ENCODE measurements around the gene CD6.

The CD6 gene

GRCh38 chr11:61026121-61027031 lies 54.9 kb downstream of the CD6 start:
- no peak for DNase-seq (ENCODE audit: low read depth in 2 of 2)

- DNase-seq (ENCODE audit: low read depth in 2 of 2): no peak
Measured at GRCh38 chr11:61027141-61027840, 55.8 kb downstream of the CD6 start.

- DNase-seq (ENCODE audit: low read depth in 2 of 2): peak in 1 of 2 donors; percentile 52
Measured at GRCh38 chr11:61028135-61028729, 56.8 kb downstream of the CD6 start.

GRCh38 chr11:61032824-61033223 lies 61.3 kb downstream of the CD6 start:
- DNase-seq (ENCODE audit: low read depth in 2 of 2): no peak

- DNase-seq (ENCODE audit: low read depth in 2 of 2): no peak
Measured at GRCh38 chr11:61033417-61033816, 61.9 kb downstream of the CD6 start.

GRCh38 chr11:61034111-61034510 lies 62.6 kb downstream of the CD6 start:
- DNase-seq (ENCODE audit: low read depth in 2 of 2): no peak

GRCh38 chr11:61034704-61035525 lies 63.4 kb downstream of the CD6 start:
- no peak for DNase-seq (ENCODE audit: low read depth in 2 of 2)

- no peak for DNase-seq (ENCODE audit: low read depth in 2 of 2)
Measured at GRCh38 chr11:61035526-61035835, 64.0 kb downstream of the CD6 start.

- DNase-seq (ENCODE audit: low read depth in 2 of 2): no peak
Measured at GRCh38 chr11:61037441-61038093, 66.1 kb downstream of the CD6 start.

- no peak for DNase-seq (ENCODE audit: low read depth in 2 of 2)
Measured at GRCh38 chr11:61039916-61040315, 68.4 kb downstream of the CD6 start.

GRCh38 chr11:61041755-61042518 lies 70.5 kb downstream of the CD6 start:
- DNase-seq (ENCODE audit: low read depth in 2 of 2): peak in 1 of 2 donors; percentile 50

- DNase-seq (ENCODE audit: low read depth in 2 of 2): no peak
Measured at GRCh38 chr11:61042537-61042936, 71.1 kb downstream of the CD6 start.

- no peak for DNase-seq (ENCODE audit: low read depth in 2 of 2)
Measured at GRCh38 chr11:61042961-61043540, 71.6 kb downstream of the CD6 start.

- no peak for DNase-seq (ENCODE audit: low read depth in 2 of 2)
Measured at GRCh38 chr11:61045271-61045670, 73.8 kb downstream of the CD6 start.

GRCh38 chr11:61046833-61047232 lies 75.4 kb downstream of the CD6 start:
- DNase-seq (ENCODE audit: low read depth in 2 of 2): no peak

GRCh38 chr11:61048368-61049062 lies 77.0 kb downstream of the CD6 start:
- DNase-seq (ENCODE audit: low read depth in 2 of 2): no peak

- DNase-seq (ENCODE audit: low read depth in 2 of 2): no peak
Measured at GRCh38 chr11:61049063-61049377, 77.5 kb downstream of the CD6 start.

- DNase-seq (ENCODE audit: low read depth in 2 of 2): no peak
Measured at GRCh38 chr11:61049859-61050258, 78.4 kb downstream of the CD6 start.

GRCh38 chr11:61052182-61052972 lies 80.9 kb downstream of the CD6 start:
- no peak for DNase-seq (ENCODE audit: low read depth in 2 of 2)

Measured in stimulated activated CD8-positive, alpha-beta memory T cell treated with anti-CD3 and anti-CD28 coated beads, Interleukin-2, amount 100 ng/mL, for 48 hours (primary cell).